NCI-H1436 treated with DMSO at 0.1 percent for 48 hours (cell line): ENCODE results near the gene MEGF11.

Source experiments
- DNase-seq: peaks from one replicate; lab custom pipeline; 2025; lab: John Stamatoyannopoulos, UW

MEGF11 gene

DNA sequence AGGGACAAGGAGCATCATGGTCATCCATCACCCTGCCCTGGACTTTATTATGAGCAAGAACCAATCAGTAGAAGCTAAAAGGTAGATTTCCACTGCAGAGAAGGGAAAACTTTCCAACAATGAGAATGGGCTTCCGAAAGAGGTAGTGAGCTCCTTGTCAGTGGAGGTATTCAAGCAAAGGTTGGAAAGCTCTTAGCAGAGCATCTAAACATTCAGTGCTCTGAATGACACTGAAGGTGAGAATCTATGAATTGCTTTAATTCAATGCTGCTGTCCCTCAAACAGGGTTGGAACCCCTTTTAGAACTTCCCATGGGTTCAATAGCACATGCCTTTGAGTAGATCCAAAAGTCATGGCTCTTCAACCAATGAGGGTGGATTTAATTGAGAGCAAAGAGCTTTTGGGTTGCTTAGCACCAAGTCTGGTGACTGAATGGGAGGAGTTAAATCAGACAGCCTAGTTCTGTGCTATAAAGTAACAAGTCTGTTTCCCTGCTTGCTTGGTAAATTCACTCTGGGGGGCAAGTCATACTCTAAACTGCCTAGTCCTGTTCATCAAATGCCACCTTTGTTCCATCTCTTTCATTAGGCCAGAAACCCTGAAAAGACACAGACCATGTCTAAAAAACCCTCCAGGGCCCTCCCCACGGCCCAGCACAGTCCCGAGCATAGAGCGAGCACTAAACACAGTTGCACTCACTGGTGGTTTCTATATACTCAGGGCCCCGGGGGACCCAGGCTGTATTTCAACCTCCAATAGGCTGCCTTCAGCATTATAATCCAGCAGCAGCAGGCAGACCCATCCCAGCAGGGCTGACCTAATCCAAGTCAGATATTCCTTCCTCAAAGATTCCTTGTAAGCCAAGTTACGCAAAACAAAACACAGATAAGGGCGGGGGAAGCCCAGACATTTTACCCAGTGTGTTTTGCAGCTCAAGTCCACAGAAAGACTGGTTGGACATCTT, 161.2 kb downstream of the MEGF11 start:
- no peak for DNase-seq

DNA sequence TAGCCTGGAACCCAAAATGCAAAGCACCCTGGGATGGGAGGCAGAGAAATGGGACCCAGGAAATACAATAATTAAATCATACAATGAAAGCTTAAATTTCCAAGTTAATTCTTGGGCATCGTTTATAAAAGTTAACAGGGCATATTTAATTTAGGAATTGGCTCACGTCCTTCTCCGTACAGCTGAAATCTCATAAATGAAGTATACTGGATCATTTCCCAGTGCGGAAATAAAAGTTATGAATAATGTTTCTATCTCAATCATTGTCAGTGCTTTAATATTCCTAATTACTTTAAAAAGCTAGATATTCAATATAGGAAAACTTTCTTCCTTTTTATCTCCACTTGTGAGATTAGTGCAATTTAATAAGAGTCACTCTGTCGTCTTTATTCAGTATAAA, 164.0 kb downstream of the MEGF11 start:
- no peak for DNase-seq

DNA sequence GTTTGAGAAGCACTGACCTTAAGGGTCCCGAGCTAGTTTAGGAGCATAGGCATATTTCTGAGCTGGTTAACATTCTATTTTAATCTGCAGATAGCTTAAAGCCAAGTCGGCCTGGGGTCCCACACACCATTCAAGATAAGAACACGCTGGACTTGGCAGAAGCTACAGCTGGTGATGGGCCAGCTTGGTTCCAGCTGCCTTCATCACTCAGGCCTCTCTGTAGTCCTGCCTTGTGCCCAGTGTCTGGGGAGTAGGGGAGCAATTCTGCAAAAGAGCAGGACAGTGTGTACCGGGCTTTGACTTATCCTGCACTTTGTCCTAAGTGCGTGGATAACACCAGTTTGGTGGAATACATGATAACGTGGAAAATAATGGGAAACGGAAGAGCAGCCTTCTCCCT, 164.5 kb downstream of the MEGF11 start:
- DNase-seq, result no peak

DNA sequence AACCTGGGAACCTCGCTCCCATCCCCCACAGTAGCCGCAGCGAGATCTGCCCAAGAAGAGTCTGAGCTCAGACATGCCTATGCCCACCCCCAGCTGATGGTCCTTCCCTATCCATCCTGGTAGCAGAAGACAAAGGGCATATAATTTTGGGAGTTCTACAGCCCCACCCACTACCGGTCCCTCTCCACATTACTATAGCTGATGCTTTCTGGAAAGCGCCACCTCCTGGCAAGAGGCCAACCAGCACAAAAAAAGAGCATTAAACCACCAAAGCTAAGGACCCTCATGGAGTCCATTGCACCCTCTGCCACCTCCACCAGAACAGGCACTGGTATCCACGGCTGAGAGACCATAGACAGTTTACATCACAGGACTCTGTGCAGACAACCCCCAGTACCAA, 168.4 kb downstream of the MEGF11 start:
- DNase-seq, result no peak

DNA sequence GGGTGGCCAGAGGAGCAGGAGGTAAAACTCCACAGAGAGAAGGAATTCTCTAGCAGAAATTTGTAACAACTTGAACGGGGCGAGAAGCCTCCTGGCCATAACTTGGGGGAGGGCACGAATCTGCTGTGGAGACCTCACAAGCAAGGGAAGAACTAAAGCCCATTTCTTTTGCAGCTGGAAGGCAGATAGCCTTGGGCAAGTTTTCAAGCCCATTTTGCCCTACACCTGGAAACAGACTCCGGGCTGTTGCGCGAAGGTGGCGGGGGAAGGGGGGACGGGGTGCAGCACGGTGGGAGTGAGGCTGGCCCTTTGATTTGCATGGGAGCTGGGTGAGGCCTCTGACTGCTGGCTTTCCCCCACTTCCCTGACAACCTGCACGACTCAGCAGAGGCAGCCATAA, 168.8 kb downstream of the MEGF11 start:
- no peak for DNase-seq

DNA sequence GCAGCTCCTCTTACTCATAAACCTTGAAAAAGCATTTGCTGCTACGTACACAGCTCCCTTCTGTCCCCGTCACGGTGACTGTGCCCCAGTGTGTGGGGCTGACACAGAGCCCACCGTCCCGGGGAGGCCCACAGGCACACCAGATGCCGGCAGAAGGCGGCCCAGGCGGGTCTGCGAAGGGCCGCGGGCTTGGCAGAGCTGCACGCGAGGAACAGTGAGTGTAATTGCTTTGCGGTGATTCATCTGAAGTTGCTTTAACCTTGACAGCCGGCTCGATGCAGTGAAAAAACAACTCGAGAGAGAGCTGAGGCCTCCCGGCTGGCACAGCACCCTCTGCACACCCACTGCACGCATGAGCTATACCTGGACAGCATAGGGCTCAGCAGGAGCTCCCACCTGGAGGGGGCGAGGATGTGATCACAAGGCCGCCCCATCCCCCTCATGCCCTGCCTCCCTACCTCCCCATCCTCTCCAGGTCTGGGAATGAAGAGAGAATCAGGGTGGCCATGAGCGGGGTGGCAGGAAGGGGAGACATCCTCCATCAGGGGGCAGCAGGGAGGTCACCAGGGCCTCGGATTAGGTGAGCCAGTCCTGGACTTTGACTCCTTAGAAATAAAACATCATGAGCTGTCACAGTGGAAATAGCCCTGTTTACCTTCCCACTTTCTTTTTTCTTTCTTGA, 172.7 kb downstream of the MEGF11 start:
- DNase-seq, result no peak

DNA sequence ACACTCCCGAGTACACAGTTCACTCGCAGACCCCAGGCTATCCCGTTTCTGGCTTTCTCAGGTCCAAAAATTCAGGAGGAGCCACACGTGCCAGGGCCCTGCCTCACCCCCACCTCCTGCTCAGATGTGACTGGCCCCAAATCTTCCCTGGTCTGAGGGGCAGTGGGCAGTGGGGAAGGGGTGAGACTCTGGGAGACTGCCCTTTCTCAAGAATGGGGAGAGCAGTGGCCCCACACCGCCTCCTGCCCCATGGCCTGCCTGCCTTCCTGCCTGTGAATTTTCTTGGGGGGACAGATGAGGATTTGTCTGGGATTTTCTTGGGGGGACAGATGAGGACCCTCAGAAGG, 174.6 kb downstream of the MEGF11 start:
- DNase-seq, result no peak

DNA sequence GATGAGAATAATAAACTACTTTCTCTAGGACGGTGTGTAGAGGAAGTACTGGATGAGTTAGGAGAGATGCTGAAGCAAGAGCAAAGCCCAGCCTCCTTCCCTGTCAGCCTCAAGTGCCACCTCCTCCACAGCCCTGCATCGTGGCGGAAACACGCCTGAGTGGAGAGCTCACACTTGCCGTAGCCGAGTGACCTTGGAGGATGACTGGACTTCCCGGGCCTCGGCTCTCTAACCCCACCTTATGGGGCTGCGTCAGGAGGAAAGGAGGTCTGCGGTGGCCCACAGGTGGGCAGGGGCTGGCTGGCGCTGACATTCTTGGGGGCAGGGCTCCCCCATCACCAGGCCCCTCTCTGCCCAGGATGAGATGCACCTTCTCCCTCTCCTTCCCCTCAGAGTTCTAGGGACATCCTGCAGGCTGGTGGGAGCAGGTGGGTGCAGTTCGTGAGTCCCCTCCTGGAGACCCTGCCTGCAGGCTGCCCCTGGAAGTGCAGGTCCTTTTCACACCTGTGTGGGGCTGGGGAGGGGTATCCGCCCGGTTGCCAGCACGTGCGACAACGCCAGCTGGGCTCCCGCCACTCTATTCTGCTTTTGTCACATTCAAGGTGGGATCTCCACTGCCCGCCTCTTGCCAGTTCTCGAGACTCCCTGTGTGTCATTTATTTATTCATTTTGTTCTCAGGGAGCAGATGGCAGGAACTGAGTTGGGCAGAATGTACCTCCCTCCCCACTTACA, 175.2 kb downstream of the MEGF11 start:
- DNase-seq, result no peak

DNA sequence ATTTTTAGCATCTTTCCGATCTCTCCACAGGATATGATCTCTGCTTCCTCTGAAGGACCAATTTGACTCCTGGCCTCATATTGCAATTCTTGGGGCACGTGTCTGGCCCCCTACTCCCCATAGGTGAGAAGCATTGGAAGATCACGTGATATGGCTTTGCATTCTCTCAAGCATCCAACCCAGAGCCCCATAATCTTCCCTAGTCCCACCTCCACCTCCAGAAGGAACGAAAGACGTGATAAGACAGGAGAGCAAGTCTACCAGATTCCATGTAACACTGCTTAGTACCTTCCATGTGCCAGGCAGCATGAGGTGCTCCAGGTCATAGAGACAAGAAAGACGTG, 176.3 kb downstream of the MEGF11 start:
- no peak for DNase-seq

DNA sequence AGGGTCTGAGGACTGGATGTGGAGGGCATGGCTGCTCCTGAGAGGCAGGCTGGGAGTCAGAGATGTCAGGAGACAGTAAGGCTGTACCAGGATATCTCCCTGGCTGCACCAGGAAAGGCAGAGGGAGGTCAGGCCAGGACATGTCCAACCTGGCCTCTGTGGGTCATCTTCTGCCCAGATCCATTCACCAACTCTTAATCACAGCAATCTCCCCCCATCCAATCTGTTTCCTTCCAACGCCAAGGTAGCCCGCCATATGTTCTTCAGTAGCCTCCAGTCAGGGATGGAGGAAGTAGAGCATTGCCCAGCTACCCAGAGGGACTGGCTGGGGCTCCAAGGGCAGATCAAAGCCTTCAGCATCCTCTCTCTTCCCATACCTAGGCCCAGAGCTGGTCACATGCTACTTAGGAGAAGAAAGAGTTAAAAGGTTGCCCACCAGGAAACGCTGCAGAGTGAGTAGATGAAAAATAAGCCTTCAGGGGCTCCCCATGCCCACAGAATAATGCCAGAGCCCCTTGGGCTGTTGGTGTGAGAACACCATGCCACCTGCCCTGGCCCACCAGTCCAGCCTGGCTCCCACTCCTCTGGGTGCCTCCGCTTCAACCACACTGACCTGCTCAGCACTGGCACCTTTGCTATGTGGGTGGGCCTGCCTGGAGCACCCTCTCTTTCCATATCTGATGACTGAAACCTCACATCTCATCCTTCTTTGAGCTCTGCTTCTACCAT, 176.8 kb downstream of the MEGF11 start:
- no peak for DNase-seq

DNA sequence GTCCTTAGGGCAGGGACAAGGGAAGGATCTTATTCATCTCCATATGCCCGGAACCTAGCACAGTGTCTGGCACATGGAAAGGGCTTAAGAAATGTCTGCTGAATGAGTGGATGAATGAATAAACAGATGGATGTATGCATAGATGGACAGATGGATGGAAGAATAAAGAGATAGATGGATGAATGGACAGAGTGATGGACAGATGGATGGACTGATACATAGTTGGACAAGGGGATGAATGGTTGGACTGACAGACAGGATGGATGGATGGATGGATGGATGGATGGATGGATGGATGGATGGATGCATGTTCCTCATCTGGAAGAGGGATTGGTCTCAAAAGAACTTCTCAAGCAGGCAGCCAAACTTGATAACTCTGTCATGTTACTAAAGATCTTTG, 177.6 kb downstream of the MEGF11 start:
- DNase-seq, result no peak

DNA sequence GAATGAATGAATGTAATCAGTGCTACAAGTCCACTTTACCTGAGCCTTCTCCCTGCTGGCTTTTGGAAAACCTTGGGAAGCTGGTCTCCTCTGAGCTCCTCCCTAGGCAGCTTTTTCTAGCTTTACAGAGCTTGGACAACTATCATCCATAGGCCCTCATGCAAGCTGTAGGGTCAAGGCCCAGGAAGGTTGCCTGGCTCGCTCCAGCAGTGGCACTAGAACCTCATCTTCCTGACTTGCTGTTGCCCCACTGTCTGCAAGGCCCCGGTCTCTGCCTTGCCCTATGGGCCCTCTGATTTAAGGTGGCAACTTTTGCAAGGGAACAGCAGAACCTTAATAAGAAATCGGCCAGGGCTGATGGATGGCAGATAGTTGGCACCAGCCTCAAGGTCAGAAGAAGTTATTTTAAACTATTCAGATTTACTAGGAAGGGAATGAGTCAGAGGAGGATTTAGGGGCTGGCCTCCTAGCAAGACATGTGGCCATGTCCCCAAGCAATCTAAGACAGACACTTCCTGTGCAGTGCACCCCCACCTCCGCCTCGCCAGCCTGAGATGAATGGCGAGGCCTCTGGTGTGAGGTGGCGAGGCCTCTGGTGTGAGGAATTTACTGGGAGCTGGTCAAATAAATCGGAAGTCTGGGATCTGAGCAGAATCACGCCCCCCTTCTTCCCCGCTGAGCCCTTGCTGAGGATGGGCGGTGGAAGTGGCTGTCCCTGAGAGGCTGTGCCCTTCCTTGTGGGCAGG, 180.8 kb downstream of the MEGF11 start:
- no peak for DNase-seq

DNA sequence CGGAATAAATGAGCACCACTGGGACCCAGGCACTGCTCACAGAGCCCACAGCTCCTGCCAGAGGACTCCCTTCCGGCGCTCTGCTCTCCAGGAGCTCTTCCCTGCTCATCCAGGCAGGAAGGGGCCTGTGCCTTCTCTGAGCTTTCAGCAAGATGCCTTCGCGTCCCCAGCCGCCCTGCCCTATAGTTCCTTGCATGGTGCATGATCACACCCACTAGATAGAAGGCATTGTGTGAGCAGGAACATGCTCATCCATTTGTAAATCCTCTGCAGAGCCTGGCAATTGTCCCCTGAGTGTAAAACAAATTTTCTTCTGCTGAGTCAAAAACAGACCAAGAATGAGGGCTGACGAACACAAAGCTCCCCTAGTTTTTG, 181.6 kb downstream of the MEGF11 start:
- DNase-seq, result no peak

DNA sequence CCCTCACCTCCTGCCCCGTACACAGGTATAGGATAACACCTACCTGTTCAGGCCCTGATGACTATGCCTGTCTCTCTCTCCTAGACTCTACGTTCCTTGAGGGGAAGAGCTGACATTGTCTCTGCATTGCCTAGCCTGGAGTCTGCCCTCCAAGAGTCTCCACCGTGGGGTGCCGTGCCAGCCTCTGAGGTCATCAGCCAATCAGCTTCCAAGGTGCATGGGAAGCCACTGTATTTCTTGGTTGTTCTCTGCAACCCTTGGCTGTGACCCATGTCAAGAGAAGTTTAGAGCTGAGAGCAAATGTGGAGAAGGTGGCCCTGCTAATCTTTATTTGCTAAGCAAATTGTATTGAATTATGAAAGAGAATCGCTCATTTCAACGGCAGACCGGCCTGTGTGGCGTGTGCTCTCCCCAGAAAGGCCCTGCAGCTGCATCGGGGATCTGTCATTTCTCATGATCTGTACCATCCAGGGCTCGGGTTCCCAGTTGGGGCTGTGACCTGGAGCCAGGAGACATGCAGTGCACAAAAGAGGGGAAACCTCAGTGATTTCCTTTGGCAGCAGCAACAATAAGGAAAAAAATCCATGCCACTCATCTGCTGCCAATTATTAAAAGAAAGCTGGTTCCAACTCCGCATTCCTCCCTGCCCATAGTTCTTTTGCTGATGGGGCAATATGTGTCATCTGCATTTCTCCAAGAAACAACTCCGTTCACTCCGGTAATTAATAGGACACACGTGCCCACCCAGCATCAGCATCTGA, 182.2 kb downstream of the MEGF11 start:
- DNase-seq, result no peak

DNA sequence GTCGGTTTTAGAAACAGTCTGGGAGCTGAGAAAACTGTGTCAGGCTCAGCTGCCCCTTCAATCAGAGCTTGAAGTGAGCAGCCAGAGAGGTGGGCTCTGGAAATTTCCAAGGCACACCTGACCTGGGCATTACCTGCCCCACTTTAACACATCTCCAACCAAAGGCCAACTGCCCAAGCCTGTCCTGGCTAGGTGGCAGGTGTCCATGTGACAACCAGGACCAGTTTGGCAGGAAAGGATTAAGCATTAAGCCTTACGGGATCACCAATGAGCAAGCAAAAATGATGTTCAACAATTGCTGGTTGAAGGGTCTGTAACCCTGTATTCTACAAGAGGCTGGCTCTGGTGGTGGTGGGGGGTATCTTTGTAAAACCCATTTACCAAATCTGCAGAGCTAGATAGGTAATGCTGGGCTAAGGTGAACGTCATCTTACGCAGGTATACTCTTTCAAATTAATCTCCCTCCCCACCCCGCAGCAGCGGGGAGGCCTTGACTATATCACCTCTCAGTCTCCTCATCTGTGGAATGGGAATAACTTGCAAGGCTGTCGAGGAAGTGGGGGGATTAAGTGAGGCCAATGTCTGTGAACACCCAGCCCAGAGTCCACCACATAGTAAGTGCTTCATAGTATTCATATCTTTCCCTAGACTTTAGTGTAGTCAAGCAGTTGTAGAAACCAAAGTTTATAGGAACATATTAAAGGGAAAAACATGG, 183.2 kb downstream of the MEGF11 start:
- DNase-seq, result no peak

DNA sequence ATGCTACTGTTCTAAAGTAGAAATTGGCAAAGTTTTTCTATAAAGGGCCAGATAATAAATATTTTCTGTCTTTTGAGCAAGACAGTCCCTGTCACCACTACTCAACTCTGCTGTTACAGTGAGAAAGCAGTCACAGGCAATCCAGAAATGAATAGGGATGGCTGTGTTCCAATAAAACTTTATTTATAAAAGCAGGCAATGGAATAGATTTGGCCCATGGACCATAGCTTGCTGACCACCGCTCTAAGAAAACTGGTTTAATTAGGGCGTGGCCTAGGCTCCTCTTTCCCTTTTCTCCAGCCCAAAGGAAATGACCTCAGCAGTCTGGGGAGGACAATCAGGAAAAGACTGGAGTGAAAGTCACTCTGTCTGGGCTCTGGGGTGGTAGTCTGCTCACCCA, 183.8 kb downstream of the MEGF11 start:
- no peak for DNase-seq

DNA sequence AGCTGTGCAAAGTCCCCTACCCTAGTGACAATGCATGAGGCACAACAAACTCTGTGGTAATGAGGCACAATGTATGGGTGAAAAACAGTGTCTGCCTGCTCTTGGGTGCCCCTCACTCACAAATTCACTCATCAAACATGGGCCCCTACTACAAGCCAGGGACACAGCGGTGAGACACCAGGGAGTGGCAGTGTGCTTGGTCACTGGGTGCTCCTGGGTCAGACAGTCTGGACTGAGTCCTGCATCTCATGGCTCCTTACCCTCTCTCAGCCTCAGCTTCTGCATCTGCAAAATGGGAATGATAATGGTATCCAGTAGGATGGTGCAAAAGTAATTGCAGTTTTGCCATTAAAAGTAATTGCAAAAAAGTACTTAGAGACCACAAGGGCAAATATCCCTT, 184.7 kb downstream of the MEGF11 start:
- DNase-seq, result no peak

DNA sequence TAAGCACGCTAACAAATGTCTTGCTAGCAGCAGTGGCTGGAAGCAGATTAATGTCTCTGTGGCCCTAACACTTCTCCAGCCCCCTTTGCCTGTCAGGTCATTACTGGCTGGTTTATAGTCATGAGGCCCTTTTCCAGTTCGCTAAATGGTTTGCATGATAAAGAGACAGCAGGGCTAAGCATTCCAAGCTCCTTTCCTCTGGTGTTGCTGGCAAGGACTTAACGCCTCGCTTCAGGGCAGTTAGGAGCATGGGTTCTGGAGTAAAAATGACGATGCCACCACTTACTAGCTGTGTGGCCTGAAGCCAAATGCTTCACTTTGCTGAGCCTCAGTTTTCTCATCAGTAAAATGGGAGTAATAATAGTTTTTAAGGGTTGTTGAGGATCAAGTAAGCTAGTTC, 185.9 kb downstream of the MEGF11 start:
- no peak for DNase-seq

DNA sequence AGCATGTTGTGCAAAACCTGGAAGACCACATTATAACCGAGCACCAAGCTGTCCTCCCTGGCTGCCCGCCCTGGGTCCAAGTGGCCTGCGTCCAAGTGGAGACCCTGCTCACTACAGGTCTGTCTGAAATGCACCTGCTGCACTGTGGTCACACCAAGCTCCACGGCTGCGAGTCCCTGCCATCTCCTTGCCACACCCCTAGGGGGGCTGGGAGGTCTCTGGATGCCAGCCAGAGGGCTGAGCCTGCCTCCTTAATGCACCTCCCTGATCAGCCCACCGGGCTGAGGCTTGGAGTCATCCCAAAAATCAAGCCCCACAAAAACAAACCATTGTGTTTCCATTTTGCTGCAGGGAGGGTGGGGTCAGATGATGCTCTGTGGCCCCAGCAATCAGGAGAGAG, 187.1 kb downstream of the MEGF11 start:
- DNase-seq, result no peak

DNA sequence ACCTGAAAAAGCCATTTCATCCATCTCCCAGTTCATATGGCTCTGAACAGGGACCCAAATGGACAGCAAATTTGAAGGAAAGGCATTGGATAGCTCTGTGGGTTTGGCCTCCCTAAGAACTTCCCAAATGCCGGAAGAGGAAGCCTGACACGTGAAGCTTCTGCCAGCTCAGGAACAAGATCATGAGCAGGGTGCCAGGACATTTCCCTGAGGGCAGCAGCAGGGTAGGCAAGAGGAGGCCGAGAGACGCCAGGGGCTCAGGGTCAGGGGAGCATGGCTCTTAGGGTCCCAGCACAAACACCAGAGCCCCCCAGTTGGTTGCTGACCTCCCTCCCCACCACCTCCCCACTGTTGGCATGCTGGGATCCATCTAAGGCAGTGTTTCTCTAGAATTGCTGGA, 187.5 kb downstream of the MEGF11 start:
- no peak for DNase-seq
